Kidney (tissue), 14 donors: ENCODE results near the gene IL1RAPL1. TPM values are rescaled to one million over a fixed set of nuclear protein-coding genes. Genes with fewer than 3 reads are reported as not detected.
A peak's percentile ranks its signal among the peaks of the same experiment; 100 is the strongest.

Experiments used
- DNase-seq, 5 donors: peaks; one replicate each; pipeline ENCODE4 v3.0.0-alpha.2; 2013 to 2020
- FAIRE-seq: peaks from 2 replicates; lab custom pipeline; 2012; peaks lifted over from hg19 to GRCh38; lab: Jason Lieb, UNC
- H3K27ac ChIP-seq, 2 donors: one replicate each; pipeline ENCODE4 v1.7.0; 2013; ENCODE audit warnings: low read depth in 2 of 2, low read length in 2 of 2, inconsistent platforms in 1 of 2
- H3K27me3 ChIP-seq: one replicate; pipeline ENCODE4 v1.7.1; 2013; ENCODE audit warnings: low read length, inconsistent platforms; ENCODE audit not compliant: control insufficient read depth, insufficient read depth
- H3K36me3 ChIP-seq, 3 donors: one replicate each; pipeline versions ENCODE4 v1.7.0 to v1.7.1; 2013; ENCODE audit warnings: low read length in 3 of 3, control low read depth in 1 of 3, inconsistent platforms in 1 of 3; ENCODE audit not compliant: insufficient read depth in 3 of 3, control insufficient read depth in 2 of 3
- H3K4me1 ChIP-seq, 3 donors: one replicate each; pipeline versions ENCODE4 v1.7.0 to v1.7.1; 2013; ENCODE audit warnings: low read length in 3 of 3, inconsistent platforms in 1 of 3, low read depth in 1 of 3; ENCODE audit not compliant: control insufficient read depth in 2 of 3, insufficient read depth in 2 of 3
- H3K4me3 ChIP-seq, 3 donors: one replicate each; pipeline versions ENCODE4 v1.7.0 to v1.8.1; 2013; ENCODE audit warnings: low read length in 3 of 3, control low read depth in 1 of 3, inconsistent platforms in 1 of 3
- H3K9ac ChIP-seq, 3 donors: one replicate each; pipeline versions ENCODE4 v1.7.0 to v1.7.1; 2013; ENCODE audit warnings: low read length in 3 of 3, control low read depth in 1 of 3, inconsistent platforms in 1 of 3
- H3K9me3 ChIP-seq, 3 donors: one replicate each; pipeline versions ENCODE4 v1.7.0 to v1.7.1; 2013; ENCODE audit warnings: low read length in 3 of 3, control low read depth in 1 of 3, inconsistent platforms in 1 of 3; ENCODE audit not compliant: control insufficient read depth in 2 of 3, insufficient read depth in 1 of 3
- intact Hi-C: fragments of 100-400 bp; cut with DNase I; formaldehyde crosslinking; loops from one replicate; pipeline ENCODE4 v1.11.1; 2022
- polyA plus RNA-seq: library from polyadenylated mRNA; stranded (reverse); fragments of 350-450 nt; fragmentation: Illumina TruSeq; extraction: RNeasy Lipid Tissue Mini Kit (QIAGEN cat#74804); gene quantifications from one replicate; pipeline ENCODE4 v1.2.3, GENCODE V29; 2014; ENCODE audit warnings: low read depth, low replicate concordance; ENCODE audit not compliant: insufficient read depth
- total RNA-seq: library from RNA; stranded (reverse); fragmentation: NEBNext Ultra II Directional; extraction: Animal tissue kit (Norgen Biotek cat#: 25700); gene quantifications from one replicate; pipeline ENCODE4 v1.2.1, GENCODE V29; 2021
- TF ChIP-seq, protein P1 (sequence below): IDR thresholded peaks from 3 replicates; pipeline ENCODE4 v1.5.1; 2012; ENCODE audit warnings: mild to moderate bottlenecking, moderate library complexity, borderline replicate concordance; ENCODE audit not compliant: insufficient read depth; ENCODE audit errors: extremely low read depth
- donor health status: control.
- donor health status: control.
- donor health status: control.
- donor health status: control.
- donor health status: control.
- donor health status: DM: yes; HTN: yes; CAD: no.
- donor health status: Normal renal cell carcinoma (clear cell type).

Gene IL1RAPL1
- total and polyA plus RNA-seq, 2 donors from 2014 or later = 0.19 TPM; not detected in 1

DNA sequence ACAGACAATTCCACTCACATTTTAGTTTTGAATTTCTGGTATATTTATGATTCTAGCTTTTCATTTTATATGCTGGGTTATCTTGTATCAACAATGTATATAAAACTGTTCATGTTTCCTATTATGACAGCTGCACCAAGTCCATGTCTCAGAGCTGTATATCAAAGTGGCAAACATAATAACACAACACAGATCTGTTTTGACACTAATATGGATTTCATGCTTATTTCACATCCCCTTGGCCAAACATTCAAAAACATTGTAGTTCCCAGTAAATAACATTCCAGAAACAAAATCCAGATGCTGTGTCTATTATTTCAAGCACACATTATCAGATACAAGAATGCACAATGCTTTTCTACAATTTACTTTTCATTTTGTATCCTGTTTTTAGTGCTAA is 1247.5 kb downstream of the IL1RAPL1 start:
- FAIRE-seq = no peak

DNA sequence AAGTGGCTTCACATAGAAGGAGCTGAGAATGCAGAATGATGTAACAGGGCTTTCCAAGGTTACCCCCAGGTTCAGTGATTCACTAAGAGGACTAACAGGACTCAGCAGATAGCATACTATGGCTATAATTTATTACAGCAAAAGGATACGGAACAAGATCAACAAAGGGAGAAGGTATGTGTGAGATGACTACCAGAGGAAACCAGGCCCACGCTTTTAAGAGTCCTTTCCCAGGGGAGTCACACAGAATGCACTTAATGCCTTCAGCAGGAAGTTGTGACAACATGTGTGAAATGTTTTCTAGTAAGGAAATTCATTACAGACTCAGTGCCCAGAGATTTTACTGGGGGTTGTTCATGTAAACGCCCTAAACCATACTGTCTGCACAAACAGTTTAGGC is 1254.5 kb downstream of the IL1RAPL1 start:
- Histone ChIP-seq H3K9ac (no peak overlapping the region), H3K27ac (no peak overlapping the region), H3K9me3 (no peaks in the 10 kb centered on the region), H3K4me3 (no peak overlapping the region), H3K36me3 (no peaks in the 10 kb centered on the region), H3K4me1 (peaks cover 0 to 2% (median 0%) of the 10 kb centered on the region in 3 donors), H3K27me3 (no peaks in the 10 kb centered on the region)
- intact Hi-C loops = no loop called here
- TF ChIP-seq, protein P1, sequence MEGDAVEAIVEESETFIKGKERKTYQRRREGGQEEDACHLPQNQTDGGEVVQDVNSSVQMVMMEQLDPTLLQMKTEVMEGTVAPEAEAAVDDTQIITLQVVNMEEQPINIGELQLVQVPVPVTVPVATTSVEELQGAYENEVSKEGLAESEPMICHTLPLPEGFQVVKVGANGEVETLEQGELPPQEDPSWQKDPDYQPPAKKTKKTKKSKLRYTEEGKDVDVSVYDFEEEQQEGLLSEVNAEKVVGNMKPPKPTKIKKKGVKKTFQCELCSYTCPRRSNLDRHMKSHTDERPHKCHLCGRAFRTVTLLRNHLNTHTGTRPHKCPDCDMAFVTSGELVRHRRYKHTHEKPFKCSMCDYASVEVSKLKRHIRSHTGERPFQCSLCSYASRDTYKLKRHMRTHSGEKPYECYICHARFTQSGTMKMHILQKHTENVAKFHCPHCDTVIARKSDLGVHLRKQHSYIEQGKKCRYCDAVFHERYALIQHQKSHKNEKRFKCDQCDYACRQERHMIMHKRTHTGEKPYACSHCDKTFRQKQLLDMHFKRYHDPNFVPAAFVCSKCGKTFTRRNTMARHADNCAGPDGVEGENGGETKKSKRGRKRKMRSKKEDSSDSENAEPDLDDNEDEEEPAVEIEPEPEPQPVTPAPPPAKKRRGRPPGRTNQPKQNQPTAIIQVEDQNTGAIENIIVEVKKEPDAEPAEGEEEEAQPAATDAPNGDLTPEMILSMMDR = no peak
- FAIRE-seq = no peak
- DNase-seq = peak in 2 of 5 donors; percentile 15 to 29

More for the DNA sequence above, 1247.5 kb downstream of the IL1RAPL1 start:
- Histone ChIP-seq H3K27me3 (no peaks in the 10 kb centered on the region), H3K9ac (no peak overlapping the region), H3K9me3 (no peaks in the 10 kb centered on the region), H3K4me1 (no peaks in the 10 kb centered on the region), H3K4me3 (no peak overlapping the region), H3K27ac (no peak overlapping the region), H3K36me3 (no peaks in the 10 kb centered on the region)
- DNase-seq = peak in 2 of 5 donors; percentile 12 to 53
- intact Hi-C loops = no loop called here
- TF ChIP-seq, protein P1 = no peak

DNA sequence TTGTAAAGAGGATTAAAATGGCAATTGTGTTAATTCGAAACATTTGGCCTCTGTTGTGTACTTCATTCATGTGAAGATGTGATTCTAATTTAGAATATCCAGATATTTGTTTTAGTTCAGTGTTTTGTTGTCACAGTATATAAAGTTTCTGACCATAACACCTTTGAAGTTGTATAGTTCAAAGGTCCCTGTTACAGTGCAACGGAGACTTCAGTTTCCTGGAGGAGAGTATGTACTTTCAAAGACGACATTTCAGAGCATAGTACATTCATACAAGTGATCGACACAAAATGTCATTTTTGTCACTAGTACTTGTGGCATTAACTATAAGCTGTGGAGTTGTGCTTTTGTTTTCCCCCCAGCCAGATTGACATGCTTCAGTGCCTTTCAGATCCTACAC is 1255.3 kb downstream of the IL1RAPL1 start:
- Histone ChIP-seq H3K9ac (no peak overlapping the region), H3K27me3 (no peaks in the 10 kb centered on the region), H3K36me3 (no peaks in the 10 kb centered on the region), H3K4me3 (no peak overlapping the region), H3K4me1 (peaks cover 0 to 2% (median 0%) of the 10 kb centered on the region in 3 donors), H3K9me3 (no peaks in the 10 kb centered on the region), H3K27ac (no peak overlapping the region)
- intact Hi-C loops = no loop called here
- FAIRE-seq (no peak), DNase-seq (no peak)
- TF ChIP-seq, protein P1 = no peak
